HepG2 (cell line): Measurements from ENCODE around the gene HLCS. TPM values are rescaled to one million over a fixed set of nuclear protein-coding genes. Genes with fewer than 3 reads are reported as not detected.

Experiments
- BCL6 ChIP-seq: IDR thresholded peaks from 2 replicates; pipeline ENCODE4 v1.6.1; 2016; ENCODE audit warnings: missing genetic modification reagents, missing compliant biosample characterization
- DR1 ChIP-seq: sonication (generic); formaldehyde crosslinking; IDR thresholded peaks from 2 replicates; pipeline ENCODE4 v1.8.0; 2021; ENCODE audit warnings: mild to moderate bottlenecking, missing genetic modification reagents, inconsistent platforms
- HNRNPUL1 ChIP-seq: fragments of 200-400 bp; formaldehyde crosslinking; IDR thresholded peaks from 2 replicates; pipeline ENCODE4 v1.6.1; 2017; ENCODE audit warnings: low read depth, mild to moderate bottlenecking, low read length, moderate library complexity
- JUN ChIP-seq: sonication (generic); formaldehyde crosslinking; IDR thresholded peaks from 2 replicates; pipeline ENCODE4 v1.4.0; 2020; ENCODE audit warnings: mild to moderate bottlenecking, missing genetic modification reagents
- NR2C2 ChIP-seq: sonication (generic); formaldehyde crosslinking; IDR thresholded peaks from 2 replicates; pipeline ENCODE4 v1.4.0; 2020; ENCODE audit warnings: missing genetic modification reagents, mild to moderate bottlenecking, moderate library complexity, borderline replicate concordance
- PHF8 ChIP-seq: sonication (generic); formaldehyde crosslinking; IDR thresholded peaks from 2 replicates; pipeline ENCODE4 v1.5.0; 2020; ENCODE audit warnings: missing genetic modification reagents
- SYNCRIP ChIP-seq: fragments of 200-400 bp; formaldehyde crosslinking; IDR thresholded peaks from 2 replicates; pipeline ENCODE4 v1.6.1; 2018; ENCODE audit warnings: mild to moderate bottlenecking, low read depth, low read length; ENCODE audit not compliant: insufficient read depth
- TBX3 ChIP-seq: fragments of 450-650 bp; IDR thresholded peaks from 2 replicates; pipeline ENCODE4 v1.6.1; 2017; ENCODE audit warnings: antibody characterized with exemption, mild to moderate bottlenecking, inconsistent platforms, borderline replicate concordance
- ZBTB38 ChIP-seq: sonication (generic); formaldehyde crosslinking; IDR thresholded peaks from 2 replicates; pipeline ENCODE4 v1.5.1; 2020; ENCODE audit warnings: mild to moderate bottlenecking, missing genetic modification reagents
- ZFP37 ChIP-seq: sonication (generic); formaldehyde crosslinking; IDR thresholded peaks from 2 replicates; pipeline ENCODE4 v1.4.0; 2020; ENCODE audit warnings: missing genetic modification reagents, borderline replicate concordance
- ZNF160 ChIP-seq: sonication (generic); formaldehyde crosslinking; IDR thresholded peaks from 2 replicates; pipeline ENCODE4 v1.8.0; 2022; ENCODE audit warnings: mild to moderate bottlenecking, inconsistent platforms, missing genetic modification reagents
- ZNF230 ChIP-seq: sonication (generic); formaldehyde crosslinking; IDR thresholded peaks from 2 replicates; pipeline ENCODE4 v1.4.0; 2020; ENCODE audit warnings: mild to moderate bottlenecking, missing genetic modification reagents
- ZNF251 ChIP-seq: sonication (generic); formaldehyde crosslinking; IDR thresholded peaks from 2 replicates; pipeline ENCODE4 v1.9.0; 2021; ENCODE audit warnings: mild to moderate bottlenecking, missing genetic modification reagents
- ZSCAN25 ChIP-seq: sonication (generic); formaldehyde crosslinking; IDR thresholded peaks from 2 replicates; pipeline ENCODE4 v1.8.0; 2022; ENCODE audit warnings: mild to moderate bottlenecking, missing genetic modification reagents
- polyA plus RNA-seq, 8 experiments: library from polyadenylated mRNA; depleted of rRNA in 3 of 8; stranded (reverse) in 7 of 8; unstranded in 1 of 8; fragments of >200 nt; fragmentation: Illumina TruSeq in 4 of 8; extraction: Trizol in 4 of 8; gene quantifications; 2 replicates each; pipeline versions ENCODE4 v1.2.1 to v1.2.3, GENCODE V29; 2011 to 2016; ENCODE audit warnings: low read depth in 4 of 8, missing spikeins in 1 of 8, mixed read lengths in 1 of 8; ENCODE audit not compliant: insufficient read depth in 1 of 8
- total RNA-seq, 5 experiments: library from RNA; depleted of rRNA; stranded (reverse); fragments of >200 nt; fragmentation: Illumina TruSeq; extraction: Trizol; gene quantifications; 2 replicates each; pipeline ENCODE4 v1.2.3, GENCODE V29; 2016; ENCODE audit warnings: low read depth in 1 of 5
- TF ChIP-seq, protein P1 (sequence below): sonication (generic); formaldehyde crosslinking; IDR thresholded peaks from 2 replicates; pipeline ENCODE4 v1.9.0; 2021; ENCODE audit warnings: missing genetic modification reagents, mild to moderate bottlenecking, borderline replicate concordance
- TF ChIP-seq, protein P2 (sequence below): sonication (generic); formaldehyde crosslinking; IDR thresholded peaks from 2 replicates; pipeline ENCODE4 v1.5.1; 2020; ENCODE audit warnings: mild to moderate bottlenecking, missing genetic modification reagents, moderate library complexity
- TF ChIP-seq, protein P3 (sequence below): sonication (generic); formaldehyde crosslinking; IDR thresholded peaks from 2 replicates; pipeline ENCODE4 v1.5.0; 2020; ENCODE audit warnings: mild to moderate bottlenecking, missing genetic modification reagents, borderline replicate concordance
- TF ChIP-seq, protein P4 (sequence below): conservative IDR thresholded peaks from 2 replicates; pipeline ENCODE4 v1.6.1; 2018; ENCODE audit warnings: missing genetic modification reagents
- TF ChIP-seq, protein P5 (sequence below): sonication (generic); formaldehyde crosslinking; IDR thresholded peaks from 2 replicates; pipeline ENCODE4 v1.5.1; 2020; ENCODE audit warnings: missing genetic modification reagents, mild to moderate bottlenecking, borderline replicate concordance
- TF ChIP-seq, protein P6 (sequence below): sonication (generic); formaldehyde crosslinking; IDR thresholded peaks from 2 replicates; pipeline ENCODE4 v1.5.0; 2020; ENCODE audit warnings: missing genetic modification reagents

The HLCS gene
- total and polyA plus RNA-seq, 2 of the 13 experiments (the other 11 are each of a cell fraction or from before 2014, with no cell fraction given): 7.9 to 12.3 TPM

DNA sequence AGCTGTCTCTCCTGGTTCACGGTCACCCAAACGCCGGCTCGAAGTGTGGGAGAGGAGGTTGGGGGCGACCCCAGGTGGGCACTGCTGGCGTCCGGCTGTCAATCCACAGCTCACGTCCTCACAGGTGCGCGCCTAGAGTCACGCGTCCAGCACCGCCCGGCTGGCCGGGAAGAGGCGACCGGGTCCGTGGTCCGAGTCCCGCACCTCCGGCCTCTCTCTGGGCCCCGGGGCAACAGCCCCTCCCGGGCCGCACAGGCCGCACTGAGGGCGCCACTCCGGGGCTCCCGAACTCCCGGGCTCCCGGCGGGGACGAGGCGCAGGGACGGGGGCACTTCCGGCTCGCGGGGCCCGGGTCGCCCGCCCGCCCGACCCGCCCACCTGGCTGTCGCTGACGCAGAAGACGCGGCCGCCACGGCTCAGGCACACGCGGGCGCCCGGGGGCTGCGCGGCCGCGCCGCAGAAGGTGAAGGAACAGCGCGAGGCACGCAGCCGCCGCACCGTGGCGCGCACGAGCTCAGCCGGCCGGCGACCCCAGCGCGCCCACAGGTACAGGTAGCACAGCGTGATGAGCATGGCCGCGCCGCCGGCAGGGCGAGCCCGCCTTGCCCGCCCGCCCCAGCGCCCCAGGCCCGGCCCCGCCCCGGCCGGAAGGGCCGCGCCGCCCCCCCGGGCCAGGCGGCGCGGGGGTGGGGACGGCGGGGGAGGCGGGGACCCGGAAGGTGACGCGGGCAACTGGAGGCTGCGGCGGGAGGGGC is at the start of gene HLCS (continued):
- no peak for TF ChIP-seq TBX3
- no peak for TF ChIP-seq ZFP37 (CRISPR knock-in tag)
- TF ChIP-seq, protein P1, sequence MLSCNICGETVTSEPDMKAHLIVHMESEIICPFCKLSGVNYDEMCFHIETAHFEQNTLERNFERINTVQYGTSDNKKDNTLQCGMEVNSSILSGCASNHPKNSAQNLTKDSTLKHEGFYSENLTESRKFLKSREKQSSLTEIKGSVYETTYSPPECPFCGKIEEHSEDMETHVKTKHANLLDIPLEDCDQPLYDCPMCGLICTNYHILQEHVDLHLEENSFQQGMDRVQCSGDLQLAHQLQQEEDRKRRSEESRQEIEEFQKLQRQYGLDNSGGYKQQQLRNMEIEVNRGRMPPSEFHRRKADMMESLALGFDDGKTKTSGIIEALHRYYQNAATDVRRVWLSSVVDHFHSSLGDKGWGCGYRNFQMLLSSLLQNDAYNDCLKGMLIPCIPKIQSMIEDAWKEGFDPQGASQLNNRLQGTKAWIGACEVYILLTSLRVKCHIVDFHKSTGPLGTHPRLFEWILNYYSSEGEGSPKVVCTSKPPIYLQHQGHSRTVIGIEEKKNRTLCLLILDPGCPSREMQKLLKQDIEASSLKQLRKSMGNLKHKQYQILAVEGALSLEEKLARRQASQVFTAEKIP (CRISPR knock-in tag): no peak
- TF ChIP-seq JUN (CRISPR knock-in tag): no peak
- TF ChIP-seq, protein P2, sequence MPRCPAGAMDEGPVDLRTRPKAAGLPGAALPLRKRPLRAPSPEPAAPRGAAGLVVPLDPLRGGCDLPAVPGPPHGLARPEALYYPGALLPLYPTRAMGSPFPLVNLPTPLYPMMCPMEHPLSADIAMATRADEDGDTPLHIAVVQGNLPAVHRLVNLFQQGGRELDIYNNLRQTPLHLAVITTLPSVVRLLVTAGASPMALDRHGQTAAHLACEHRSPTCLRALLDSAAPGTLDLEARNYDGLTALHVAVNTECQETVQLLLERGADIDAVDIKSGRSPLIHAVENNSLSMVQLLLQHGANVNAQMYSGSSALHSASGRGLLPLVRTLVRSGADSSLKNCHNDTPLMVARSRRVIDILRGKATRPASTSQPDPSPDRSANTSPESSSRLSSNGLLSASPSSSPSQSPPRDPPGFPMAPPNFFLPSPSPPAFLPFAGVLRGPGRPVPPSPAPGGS (CRISPR knock-in tag): no peak; the same call in 1 of the 2 replicates
- TF ChIP-seq, protein P3, sequence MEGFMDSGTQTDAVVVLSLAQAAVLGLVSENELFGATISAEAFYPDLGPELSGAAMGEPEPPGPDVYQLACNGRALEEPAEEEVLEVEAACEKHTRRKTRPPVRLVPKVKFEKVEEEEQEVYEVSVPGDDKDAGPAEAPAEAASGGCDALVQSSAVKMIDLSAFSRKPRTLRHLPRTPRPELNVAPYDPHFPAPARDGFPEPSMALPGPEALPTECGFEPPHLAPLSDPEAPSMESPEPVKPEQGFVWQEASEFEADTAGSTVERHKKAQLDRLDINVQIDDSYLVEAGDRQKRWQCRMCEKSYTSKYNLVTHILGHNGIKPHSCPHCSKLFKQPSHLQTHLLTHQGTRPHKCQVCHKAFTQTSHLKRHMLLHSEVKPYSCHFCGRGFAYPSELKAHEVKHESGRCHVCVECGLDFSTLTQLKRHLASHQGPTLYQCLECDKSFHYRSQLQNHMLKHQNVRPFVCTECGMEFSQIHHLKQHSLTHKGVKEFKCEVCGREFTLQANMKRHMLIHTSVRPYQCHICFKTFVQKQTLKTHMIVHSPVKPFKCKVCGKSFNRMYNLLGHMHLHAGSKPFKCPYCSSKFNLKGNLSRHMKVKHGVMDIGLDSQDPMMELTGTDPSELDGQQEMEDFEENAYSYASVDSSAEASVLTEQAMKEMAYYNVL (CRISPR knock-in tag): peak; percentile 48; the same call in 1 of the 2 replicates
- TF ChIP-seq ZNF251 (CRISPR knock-in tag): no peak
- TF ChIP-seq SYNCRIP: no peak
- TF ChIP-seq ZNF160 (CRISPR knock-in tag): 0 out of 2 replicates have a peak, but pooled peaks have one; percentile 49
- TF ChIP-seq, protein P4, sequence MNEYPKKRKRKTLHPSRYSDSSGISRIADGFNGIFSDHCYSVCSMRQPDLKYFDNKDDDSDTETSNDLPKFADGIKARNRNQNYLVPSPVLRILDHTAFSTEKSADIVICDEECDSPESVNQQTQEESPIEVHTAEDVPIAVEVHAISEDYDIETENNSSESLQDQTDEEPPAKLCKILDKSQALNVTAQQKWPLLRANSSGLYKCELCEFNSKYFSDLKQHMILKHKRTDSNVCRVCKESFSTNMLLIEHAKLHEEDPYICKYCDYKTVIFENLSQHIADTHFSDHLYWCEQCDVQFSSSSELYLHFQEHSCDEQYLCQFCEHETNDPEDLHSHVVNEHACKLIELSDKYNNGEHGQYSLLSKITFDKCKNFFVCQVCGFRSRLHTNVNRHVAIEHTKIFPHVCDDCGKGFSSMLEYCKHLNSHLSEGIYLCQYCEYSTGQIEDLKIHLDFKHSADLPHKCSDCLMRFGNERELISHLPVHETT: 0 out of 2 replicates have a peak, but pooled peaks have one; percentile 33
- TF ChIP-seq DR1 (CRISPR knock-in tag): peak; percentile 31; the same call in 1 of the 2 replicates
- peak; percentile 77; the same call in 1 of the 2 replicates for TF ChIP-seq ZNF230
- TF ChIP-seq BCL6 (CRISPR knock-in tag): no peak
- TF ChIP-seq, protein P5, sequence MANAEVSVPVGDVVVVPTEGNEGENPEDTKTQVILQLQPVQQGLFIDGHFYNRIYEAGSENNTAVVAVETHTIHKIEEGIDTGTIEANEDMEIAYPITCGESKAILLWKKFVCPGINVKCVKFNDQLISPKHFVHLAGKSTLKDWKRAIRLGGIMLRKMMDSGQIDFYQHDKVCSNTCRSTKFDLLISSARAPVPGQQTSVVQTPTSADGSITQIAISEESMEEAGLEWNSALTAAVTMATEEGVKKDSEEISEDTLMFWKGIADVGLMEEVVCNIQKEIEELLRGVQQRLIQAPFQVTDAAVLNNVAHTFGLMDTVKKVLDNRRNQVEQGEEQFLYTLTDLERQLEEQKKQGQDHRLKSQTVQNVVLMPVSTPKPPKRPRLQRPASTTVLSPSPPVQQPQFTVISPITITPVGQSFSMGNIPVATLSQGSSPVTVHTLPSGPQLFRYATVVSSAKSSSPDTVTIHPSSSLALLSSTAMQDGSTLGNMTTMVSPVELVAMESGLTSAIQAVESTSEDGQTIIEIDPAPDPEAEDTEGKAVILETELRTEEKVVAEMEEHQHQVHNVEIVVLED (CRISPR knock-in tag): peak; percentile 44; the same call in 1 of the 2 replicates
- peak; percentile 53 for TF ChIP-seq ZBTB38 (CRISPR knock-in tag)
- no peak for TF ChIP-seq HNRNPUL1
- TF ChIP-seq, protein P6, sequence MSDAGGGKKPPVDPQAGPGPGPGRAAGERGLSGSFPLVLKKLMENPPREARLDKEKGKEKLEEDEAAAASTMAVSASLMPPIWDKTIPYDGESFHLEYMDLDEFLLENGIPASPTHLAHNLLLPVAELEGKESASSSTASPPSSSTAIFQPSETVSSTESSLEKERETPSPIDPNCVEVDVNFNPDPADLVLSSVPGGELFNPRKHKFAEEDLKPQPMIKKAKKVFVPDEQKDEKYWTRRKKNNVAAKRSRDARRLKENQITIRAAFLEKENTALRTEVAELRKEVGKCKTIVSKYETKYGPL: peak; percentile 50; the same call in 1 of the 2 replicates
- 0 out of 2 replicates have a peak, but pooled peaks have one; percentile 28 for TF ChIP-seq ZSCAN25 (CRISPR knock-in tag)
- TF ChIP-seq NR2C2: peak; percentile 58
- peak; percentile 80 for TF ChIP-seq PHF8
